ENCODE results near the gene KBTBD6. TPM values are rescaled to one million over a fixed set of nuclear protein-coding genes. Genes with fewer than 3 reads are reported as not detected.

KBTBD6 gene
- total RNA-seq, 5 donors from 2014 or later (not counting 1 experiment from before 2014, with no cell fraction given), result 3.0 to 8.8 (median 7.8) TPM

DNA sequence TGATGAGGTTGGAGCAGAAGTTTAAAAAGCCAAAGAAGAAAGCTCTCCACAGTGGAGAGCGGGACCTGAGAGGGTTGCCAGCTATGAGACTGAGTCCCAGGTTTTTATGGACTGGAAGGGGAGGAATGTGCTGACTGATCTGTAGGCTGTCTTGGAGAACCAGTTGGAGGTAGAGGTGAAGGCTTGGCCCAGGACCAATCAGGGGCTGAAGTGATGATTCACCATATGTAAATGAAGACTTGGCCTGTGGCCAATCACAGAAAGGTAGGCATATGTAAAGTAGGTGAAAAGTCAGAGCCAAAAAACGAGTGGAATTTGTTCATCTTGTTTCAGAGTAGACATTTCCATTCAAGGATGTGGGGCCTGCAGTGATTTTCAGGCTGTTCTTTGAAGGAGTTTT lies 17.5 kb upstream of the KBTBD6 start:
- H3K9me3 Mint-ChIP-seq, result peaks cover 23 to 67% (median 50%) of the 10 kb centered on the region in 3 donors
- H3K36me3 Mint-ChIP-seq, result peaks cover 64% of the 10 kb centered on the region
- ChIA-PET POLR2A (no interaction called here), CTCF (no interaction called here)
- no peaks in the 10 kb centered on the region for H3K4me1 ChIP-seq (ENCODE audit: control insufficient read depth in 1 of 2, extremely low read depth in 1 of 2, insufficient read depth in 2 of 2, low read length in 2 of 2)
- ATAC-seq (replicated peaks in 1 of 4) (no peak), DNase-seq (no peak)
- no peak overlapping the region for H3K4me3 Mint-ChIP-seq
- H3K4me3 ChIP-seq (ENCODE audit: control insufficient read depth in 1 of 2, extremely low read depth in 1 of 2, low read length in 1 of 2), result no peak overlapping the region
- no peaks in the 10 kb centered on the region for H3K27me3 ChIP-seq (replicated peaks in 1 of 2; ENCODE audit: control insufficient read depth in 2 of 2, extremely low read depth in 1 of 2, insufficient read depth in 2 of 2, low read length in 1 of 2)
- WGBS (ENCODE audit: insufficient coverage), result 100% methylated on average over 1 of the region's 2 CpGs
- H3K36me3 ChIP-seq (ENCODE audit: control insufficient read depth in 2 of 2, extremely low read depth in 1 of 2, insufficient read depth in 1 of 2, low read length in 1 of 2), result no peaks in the 10 kb centered on the region
- H3K27ac Mint-ChIP-seq, result no peak overlapping the region
- no peaks in the 10 kb centered on the region for H3K4me1 Mint-ChIP-seq
- H3K9me3 ChIP-seq, result peaks cover 9% of the 10 kb centered on the region
- H3K27me3 Mint-ChIP-seq, result no peaks in the 10 kb centered on the region
- no peak overlapping the region for H3K27ac ChIP-seq (ENCODE audit: low read length)

DNA sequence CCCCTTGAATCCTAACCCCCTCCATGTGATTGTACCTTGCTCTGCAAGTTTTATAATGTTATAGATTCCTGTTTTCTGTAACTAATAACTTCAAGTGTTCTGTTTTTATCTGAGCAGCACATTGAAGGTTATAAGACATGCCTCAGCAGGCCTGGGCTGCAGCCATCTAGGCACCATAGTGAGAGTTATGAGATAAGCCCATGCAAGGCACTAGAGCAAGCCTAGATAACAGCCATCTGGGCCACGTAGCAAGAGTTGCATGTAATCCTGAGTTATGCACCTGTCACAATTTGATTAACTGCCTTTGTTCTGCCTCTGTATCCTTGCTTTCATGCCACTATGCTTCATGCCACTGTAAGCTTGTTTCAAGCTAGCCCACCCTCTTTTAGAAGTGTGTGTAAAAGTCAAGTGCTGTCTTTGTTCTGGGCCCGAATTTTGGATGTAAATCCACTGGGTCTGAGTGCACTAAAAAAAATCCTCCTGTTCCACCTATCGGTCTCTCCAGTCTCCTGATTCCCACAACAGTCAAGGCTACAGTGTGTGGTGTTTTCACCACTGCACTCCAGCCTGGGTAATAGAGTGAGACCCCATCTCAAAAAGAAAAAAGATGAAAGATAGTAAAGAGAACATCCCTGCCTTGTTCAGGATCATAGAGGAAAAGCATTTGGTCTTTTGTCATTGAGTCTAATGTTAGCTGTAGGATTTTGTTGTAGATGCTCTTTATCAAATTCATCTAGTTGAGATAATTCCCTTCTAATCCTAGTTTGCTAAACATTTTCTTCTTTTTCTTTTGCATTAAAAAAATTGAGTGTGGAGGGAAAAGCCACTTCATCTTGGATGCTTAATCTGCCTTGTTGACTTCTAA lies 16.0 kb upstream of the KBTBD6 start:
- CTCF ChIA-PET, result no interaction called here

DNA sequence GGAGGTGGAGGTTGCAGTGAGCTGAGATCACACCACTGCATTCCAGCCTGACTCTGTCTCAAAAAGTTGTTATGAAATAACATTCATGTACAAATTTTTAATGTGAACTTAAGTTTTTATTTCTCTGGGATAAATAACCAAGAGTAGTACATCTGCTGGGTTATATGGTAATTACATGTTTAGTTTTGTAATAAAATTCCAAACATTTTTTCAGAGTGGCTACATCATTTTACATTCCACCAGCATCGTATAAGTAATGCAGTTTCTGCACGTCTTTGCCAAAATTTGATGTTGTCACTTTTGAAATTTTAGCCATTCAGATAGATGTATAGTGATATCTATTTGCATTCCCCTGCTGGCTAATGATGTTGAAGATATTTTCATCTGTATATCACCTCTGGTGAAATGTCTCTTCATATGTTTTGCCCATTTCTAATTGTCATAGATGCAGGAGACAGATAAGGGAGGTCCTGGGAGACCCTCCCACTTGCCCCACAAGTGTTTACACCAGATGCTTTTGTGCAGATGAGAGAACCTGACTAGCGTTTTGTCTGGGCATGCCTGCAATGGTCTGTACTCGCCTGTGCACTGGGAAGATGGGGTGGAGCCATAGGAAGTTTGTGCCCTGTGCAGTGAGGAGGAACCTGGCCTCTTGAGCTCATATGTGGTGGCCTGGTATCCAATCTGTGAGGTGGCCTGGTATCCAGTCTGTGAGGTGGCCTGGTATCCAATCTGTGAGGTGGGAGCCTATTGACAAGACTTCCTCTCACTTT lies 12.7 kb upstream of the KBTBD6 start:
- Mint-ChIP-seq H3K4me1 (no peaks in the 10 kb centered on the region), H3K27me3 (no peaks in the 10 kb centered on the region), H3K27ac (no peak overlapping the region), H3K4me3 (no peak overlapping the region), H3K36me3 (peaks cover 41% of the 10 kb centered on the region), H3K9me3 (peaks cover 15 to 43% (median 28%) of the 10 kb centered on the region in 3 donors)
- 100% methylated on average over 1 of the region's 4 CpGs for WGBS (ENCODE audit: insufficient coverage)
- no peak overlapping the region for H3K4me3 ChIP-seq (ENCODE audit: control insufficient read depth in 1 of 2, extremely low read depth in 1 of 2, low read length in 1 of 2)
- ATAC-seq (replicated peaks in 1 of 4) (no peak), DNase-seq (no peak)
- H3K36me3 ChIP-seq (ENCODE audit: control insufficient read depth in 2 of 2, extremely low read depth in 1 of 2, insufficient read depth in 1 of 2, low read length in 1 of 2), result no peaks in the 10 kb centered on the region
- ChIA-PET POLR2A (interaction anchor here in 1 of 2 donors (0.6 kb wide), 1 partner anchor 361 kb away, joined by 3 read pairs; no protein-coding TSS in a partner anchor), CTCF (no interaction called here)
- peaks cover 3% of the 10 kb centered on the region for H3K9me3 ChIP-seq
- H3K4me1 ChIP-seq (ENCODE audit: control insufficient read depth in 1 of 2, extremely low read depth in 1 of 2, insufficient read depth in 2 of 2, low read length in 2 of 2), result no peaks in the 10 kb centered on the region
- no peaks in the 10 kb centered on the region for H3K27me3 ChIP-seq (replicated peaks in 1 of 2; ENCODE audit: control insufficient read depth in 2 of 2, extremely low read depth in 1 of 2, insufficient read depth in 2 of 2, low read length in 1 of 2)
- H3K27ac ChIP-seq (ENCODE audit: low read length), result no peak overlapping the region

More for the DNA sequence above, 16.0 kb upstream of the KBTBD6 start:
- H3K4me1 ChIP-seq (ENCODE audit: control insufficient read depth in 1 of 2, extremely low read depth in 1 of 2, insufficient read depth in 2 of 2, low read length in 2 of 2), result no peaks in the 10 kb centered on the region
- no peak for DNase-seq
- no peaks in the 10 kb centered on the region for H3K27me3 Mint-ChIP-seq
- H3K27me3 ChIP-seq (replicated peaks in 1 of 2; ENCODE audit: control insufficient read depth in 2 of 2, extremely low read depth in 1 of 2, insufficient read depth in 2 of 2, low read length in 1 of 2), result no peaks in the 10 kb centered on the region
- POLR2A ChIA-PET, result no interaction called here
- H3K4me1 Mint-ChIP-seq, result no peaks in the 10 kb centered on the region
- whole genome bisulfite sequencing (ENCODE audit: insufficient coverage), result 80% methylated on average over 1 of the region's 3 CpGs
- ATAC-seq (replicated peaks in 1 of 4), result no peak
- peaks cover 9% of the 10 kb centered on the region for H3K9me3 ChIP-seq
- no peak overlapping the region for H3K4me3 Mint-ChIP-seq
- H3K36me3 Mint-ChIP-seq, result peaks cover 64% of the 10 kb centered on the region
- no peak overlapping the region for H3K27ac Mint-ChIP-seq
- no peak overlapping the region for H3K4me3 ChIP-seq (ENCODE audit: control insufficient read depth in 1 of 2, extremely low read depth in 1 of 2, low read length in 1 of 2)
- no peaks in the 10 kb centered on the region for H3K36me3 ChIP-seq (ENCODE audit: control insufficient read depth in 2 of 2, extremely low read depth in 1 of 2, insufficient read depth in 1 of 2, low read length in 1 of 2)
- no peak overlapping the region for H3K27ac ChIP-seq (ENCODE audit: low read length)
- H3K9me3 Mint-ChIP-seq, result peaks cover 23 to 67% (median 50%) of the 10 kb centered on the region in 3 donors

DNA sequence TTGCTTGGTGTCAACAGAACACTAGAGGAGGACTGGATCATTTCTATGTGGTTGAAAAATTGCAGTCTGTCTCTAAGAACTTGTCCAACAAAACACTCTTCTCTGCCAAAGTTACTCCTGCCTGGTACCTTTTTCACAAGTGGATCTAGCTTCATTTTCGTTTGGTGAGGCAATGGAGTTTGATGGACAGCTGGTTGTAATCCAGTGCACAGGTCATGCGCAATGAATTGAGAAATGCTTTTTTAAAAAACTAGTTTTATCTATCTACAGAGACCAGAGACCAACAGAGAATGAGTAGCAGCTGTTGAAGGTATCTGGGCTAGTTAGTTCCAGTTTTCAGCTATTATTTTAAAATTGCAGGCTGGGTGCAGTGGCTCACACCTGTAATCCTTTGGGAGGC lies 12.0 kb upstream of the KBTBD6 start:
- no peak overlapping the region for H3K27ac ChIP-seq (ENCODE audit: low read length)
- H3K27me3 ChIP-seq (replicated peaks in 1 of 2; ENCODE audit: control insufficient read depth in 2 of 2, extremely low read depth in 1 of 2, insufficient read depth in 2 of 2, low read length in 1 of 2), result no peaks in the 10 kb centered on the region
- peaks cover 0 to 2% (median 0%) of the 10 kb centered on the region in 3 donors for H3K4me1 Mint-ChIP-seq
- no peak overlapping the region for H3K4me3 ChIP-seq (ENCODE audit: control insufficient read depth in 1 of 2, extremely low read depth in 1 of 2, low read length in 1 of 2)
- no CpG with 5 or more reads among the region's 2 CpGs for WGBS (ENCODE audit: insufficient coverage)
- H3K27me3 Mint-ChIP-seq, result no peaks in the 10 kb centered on the region
- peaks cover 9 to 36% (median 21%) of the 10 kb centered on the region in 3 donors for H3K9me3 Mint-ChIP-seq
- H3K4me3 Mint-ChIP-seq, result no peak overlapping the region
- ATAC-seq (replicated peaks in 1 of 4) (no peak), DNase-seq (no peak)
- H3K36me3 ChIP-seq (ENCODE audit: control insufficient read depth in 2 of 2, extremely low read depth in 1 of 2, insufficient read depth in 1 of 2, low read length in 1 of 2), result no peaks in the 10 kb centered on the region
- H3K4me1 ChIP-seq (ENCODE audit: control insufficient read depth in 1 of 2, extremely low read depth in 1 of 2, insufficient read depth in 2 of 2, low read length in 2 of 2), result no peaks in the 10 kb centered on the region
- ChIA-PET CTCF (no interaction called here), POLR2A (interaction anchor here in 1 of 2 donors (0.6 kb wide), 1 partner anchor 362 kb away, joined by 3 read pairs; no protein-coding TSS in a partner anchor)
- peaks cover 33% of the 10 kb centered on the region for H3K36me3 Mint-ChIP-seq
- H3K9me3 ChIP-seq, result no peaks in the 10 kb centered on the region
- H3K27ac Mint-ChIP-seq, result no peak overlapping the region

DNA sequence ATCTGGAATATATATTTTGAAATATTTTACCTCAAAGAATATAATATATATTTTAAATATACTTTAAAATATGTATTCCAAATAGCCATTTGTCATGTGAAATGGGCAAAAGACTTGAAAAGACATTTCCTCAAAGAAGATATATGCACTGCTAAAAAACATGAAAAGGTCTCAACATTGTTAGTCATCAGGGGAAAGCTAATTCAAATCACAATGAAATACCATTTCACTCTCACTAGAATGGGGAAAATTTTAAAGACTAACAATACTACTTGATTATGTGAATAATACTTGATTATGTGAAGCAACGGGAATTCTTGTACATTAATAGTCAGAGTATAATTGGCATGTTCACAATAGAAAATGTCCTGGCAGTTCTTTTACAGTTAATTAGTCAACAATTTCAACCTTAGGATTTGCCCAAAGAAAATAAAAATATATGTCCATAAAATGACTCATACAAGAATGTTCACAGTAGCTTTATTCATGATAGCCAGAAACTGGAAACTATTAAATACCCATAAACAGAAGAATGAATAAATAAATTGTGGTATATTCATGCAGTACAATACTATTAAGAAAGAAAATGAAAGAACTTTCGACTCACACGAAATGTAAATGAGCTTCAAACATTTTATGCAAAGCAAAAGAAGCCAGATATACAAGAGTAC lies 6.8 kb upstream of the KBTBD6 start:
- H3K4me3 Mint-ChIP-seq, result no peak overlapping the region
- no peaks in the 10 kb centered on the region for H3K4me1 ChIP-seq (ENCODE audit: control insufficient read depth in 1 of 2, extremely low read depth in 1 of 2, insufficient read depth in 2 of 2, low read length in 2 of 2)
- H3K27me3 ChIP-seq (replicated peaks in 1 of 2; ENCODE audit: control insufficient read depth in 2 of 2, extremely low read depth in 1 of 2, insufficient read depth in 2 of 2, low read length in 1 of 2), result no peaks in the 10 kb centered on the region
- peaks cover 0 to 6% (median 0%) of the 10 kb centered on the region in 3 donors for H3K4me1 Mint-ChIP-seq
- no peak overlapping the region for H3K4me3 ChIP-seq (ENCODE audit: control insufficient read depth in 1 of 2, extremely low read depth in 1 of 2, low read length in 1 of 2)
- no peaks in the 10 kb centered on the region for H3K9me3 ChIP-seq
- ATAC-seq (replicated peaks in 1 of 4) (no peak), DNase-seq (no peak)
- H3K27ac ChIP-seq (ENCODE audit: low read length), result no peak overlapping the region
- no peaks in the 10 kb centered on the region for H3K27me3 Mint-ChIP-seq
- no peaks in the 10 kb centered on the region for H3K9me3 Mint-ChIP-seq
- CTCF ChIA-PET, result interaction anchor here (0.5 kb wide), 2 partner anchors 49 to 451 kb away, joined by 3 to 9 read pairs; no protein-coding TSS in a partner anchor
- peaks cover 11% of the 10 kb centered on the region for H3K36me3 Mint-ChIP-seq
- no peaks in the 10 kb centered on the region for H3K36me3 ChIP-seq (ENCODE audit: control insufficient read depth in 2 of 2, extremely low read depth in 1 of 2, insufficient read depth in 1 of 2, low read length in 1 of 2)
- WGBS (ENCODE audit: insufficient coverage), result no CpG with 5 or more reads among the region's 3 CpGs
- H3K27ac Mint-ChIP-seq, result no peak overlapping the region
- POLR2A ChIA-PET, result no interaction called here

DNA sequence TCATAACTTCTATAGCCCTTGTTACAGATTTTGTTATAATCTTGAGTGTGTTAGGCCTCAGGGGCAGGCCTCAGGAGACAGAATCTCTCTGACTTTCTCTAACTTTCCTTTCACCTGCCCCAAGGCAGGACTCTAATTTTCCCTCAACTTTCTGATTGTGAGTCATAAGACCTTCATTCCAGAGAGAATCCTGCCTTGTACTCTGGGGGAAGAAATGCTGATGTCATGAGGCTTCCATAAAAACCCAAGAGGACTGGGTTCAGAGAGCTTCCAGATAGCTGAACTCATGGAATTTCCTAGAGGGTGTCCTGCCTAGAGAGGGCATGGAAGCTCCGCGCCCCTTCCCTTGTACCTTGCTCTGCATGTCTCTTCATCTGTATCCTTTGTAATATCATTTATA lies 5.3 kb upstream of the KBTBD6 start:
- peaks cover 5 to 8% of the 10 kb centered on the region in 2 experiments for H3K4me1 ChIP-seq (ENCODE audit: control insufficient read depth in 1 of 2, extremely low read depth in 1 of 2, insufficient read depth in 2 of 2, low read length in 2 of 2)
- Mint-ChIP-seq H3K4me3 (no peak overlapping the region), H3K27ac (no peak overlapping the region), H3K36me3 (peaks cover 14% of the 10 kb centered on the region), H3K4me1 (peaks cover 12 to 18% (median 12%) of the 10 kb centered on the region in 3 donors), H3K27me3 (no peaks in the 10 kb centered on the region), H3K9me3 (no peaks in the 10 kb centered on the region)
- CTCF ChIA-PET, result no interaction called here
- no peak overlapping the region for H3K4me3 ChIP-seq (ENCODE audit: control insufficient read depth in 1 of 2, extremely low read depth in 1 of 2, low read length in 1 of 2)
- DNase-seq, result no peak
- ATAC-seq (replicated peaks in 1 of 4), result no peak
- no CpG with 5 or more reads among the region's 2 CpGs for WGBS (ENCODE audit: insufficient coverage)
- no peak overlapping the region for H3K27ac ChIP-seq (ENCODE audit: low read length)
- POLR2A ChIA-PET, result no interaction called here
- H3K27me3 ChIP-seq (replicated peaks in 1 of 2; ENCODE audit: control insufficient read depth in 2 of 2, extremely low read depth in 1 of 2, insufficient read depth in 2 of 2, low read length in 1 of 2), result no peaks in the 10 kb centered on the region
- H3K36me3 ChIP-seq (ENCODE audit: control insufficient read depth in 2 of 2, extremely low read depth in 1 of 2, insufficient read depth in 1 of 2, low read length in 1 of 2), result no peaks in the 10 kb centered on the region
- H3K9me3 ChIP-seq, result no peaks in the 10 kb centered on the region

Measured in T-cell (primary cell).